KBM-7 (cell line): ENCODE results near the gene APPL1.
"Not testable (repeated sequence)": the region's sequence is repeated elsewhere in the genome, so short reads cannot be mapped to it uniquely, and the experiment has no call there.

ENCODE experiments used
- DNase-seq: peaks from one replicate; pipeline ENCODE4 v3.0.0-alpha.2; 2015
- in situ Hi-C: fragments of 300-500 bp; cut with MboI; formaldehyde crosslinking; loops from 2 replicates; pipeline ENCODE4 v1.14.3; 2020; ENCODE audit warnings: low sequenced_read_pairs, low pct_unique_long_range_greater_than_20kb, mixed read lengths

APPL1 gene

DNA sequence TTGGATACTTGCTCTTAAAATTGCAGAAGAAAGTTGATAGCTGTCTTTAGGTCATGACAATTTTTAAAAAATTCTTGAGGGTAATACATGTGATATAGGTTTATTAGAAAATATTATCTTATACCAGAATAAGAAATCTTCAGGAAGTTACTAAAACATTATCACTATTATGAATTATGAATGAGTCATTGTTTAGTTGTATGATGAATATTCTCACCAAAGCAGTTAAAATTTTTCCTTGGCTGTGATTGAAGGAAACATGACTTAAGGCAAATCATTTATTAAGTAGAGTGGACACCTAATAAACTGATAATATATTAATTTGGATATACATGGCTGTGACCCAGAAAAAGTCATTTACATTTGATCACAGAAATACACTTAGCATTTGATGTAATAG lies 30.1 kb downstream of the APPL1 start:
- no peak for DNase-seq
- in situ Hi-C loops: no loop called here

DNA sequence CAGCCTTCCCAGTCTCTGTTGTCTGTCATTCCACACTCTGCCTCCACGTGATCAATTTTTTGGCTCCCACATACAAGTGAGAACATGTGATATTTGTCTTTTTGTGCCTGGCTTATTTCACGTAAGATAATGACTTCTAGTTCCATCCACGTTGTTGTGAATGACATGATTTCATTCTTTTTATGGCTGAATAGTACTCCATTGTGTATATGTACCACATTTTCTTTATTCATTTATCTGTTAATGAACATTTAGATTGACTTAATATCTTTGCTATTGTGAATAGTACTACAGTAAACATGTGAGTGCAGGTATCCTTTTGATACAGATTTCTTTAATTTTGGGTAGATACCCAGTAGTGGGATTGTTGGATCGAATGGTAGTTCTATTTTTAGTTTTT lies 33.6 kb downstream of the APPL1 start:
- no peak for DNase-seq
- in situ Hi-C loops: no loop called here

DNA sequence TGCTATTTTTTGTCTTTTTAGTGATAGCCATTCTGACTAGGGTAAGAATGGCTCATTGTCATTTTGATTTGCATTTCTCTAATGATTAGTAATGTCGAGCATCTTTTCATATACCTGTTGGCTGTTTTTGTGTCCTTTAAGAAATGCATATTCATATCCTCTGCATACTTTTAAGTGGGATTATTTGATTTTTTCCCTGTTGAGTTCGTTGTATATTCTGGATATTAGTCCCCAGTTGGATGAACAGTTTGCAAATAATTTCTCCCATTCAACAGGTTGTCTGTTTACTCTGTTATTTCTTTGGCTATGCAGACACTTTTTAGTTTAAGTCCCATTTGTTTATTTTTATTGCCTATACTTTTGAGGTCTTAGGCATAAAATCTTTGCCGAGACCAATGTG lies 34.4 kb downstream of the APPL1 start:
- DNase-seq: no peak
- in situ Hi-C loops: no loop called here

DNA sequence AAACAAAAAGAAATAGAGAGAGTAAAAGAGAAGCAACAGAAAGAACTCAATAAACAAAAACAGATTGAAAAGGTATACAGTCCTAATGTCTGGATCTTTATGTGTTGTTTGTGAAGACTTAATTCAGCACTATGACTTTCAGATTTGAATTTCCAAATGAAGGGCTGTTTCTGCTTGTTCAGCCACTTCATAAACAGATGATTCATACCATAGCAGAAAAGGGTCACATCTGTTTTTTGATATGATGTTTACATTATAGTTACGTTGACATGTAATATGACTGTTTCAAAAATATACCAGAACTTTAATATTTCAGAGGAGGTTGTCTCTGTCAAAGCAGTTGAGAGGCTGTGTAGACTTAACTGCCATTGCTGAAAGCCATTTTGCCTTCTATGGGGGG lies 40.9 kb downstream of the APPL1 start:
- no peak for DNase-seq
- in situ Hi-C loops: no loop called here

DNA sequence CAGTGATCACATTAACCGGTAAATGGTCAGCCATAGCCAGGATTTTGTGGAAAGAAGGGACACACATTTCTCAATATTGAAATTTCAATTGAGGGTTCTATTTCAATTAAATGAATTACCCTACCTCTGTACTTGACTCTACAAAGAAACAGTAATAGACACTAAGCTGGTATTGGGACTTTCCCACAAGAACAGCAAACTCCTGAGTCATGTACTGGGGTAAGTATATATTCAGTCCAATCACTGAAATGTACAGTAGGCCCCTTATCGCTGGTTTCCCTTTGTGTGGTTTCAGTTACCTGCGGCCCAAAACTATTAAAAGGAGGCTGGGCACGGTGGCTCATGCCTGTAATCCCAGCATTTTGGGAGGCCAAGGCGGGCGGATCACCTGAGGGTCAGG lies 47.3 kb downstream of the APPL1 start:
- DNase-seq: no peak
- in situ Hi-C loops: no loop called here

DNA sequence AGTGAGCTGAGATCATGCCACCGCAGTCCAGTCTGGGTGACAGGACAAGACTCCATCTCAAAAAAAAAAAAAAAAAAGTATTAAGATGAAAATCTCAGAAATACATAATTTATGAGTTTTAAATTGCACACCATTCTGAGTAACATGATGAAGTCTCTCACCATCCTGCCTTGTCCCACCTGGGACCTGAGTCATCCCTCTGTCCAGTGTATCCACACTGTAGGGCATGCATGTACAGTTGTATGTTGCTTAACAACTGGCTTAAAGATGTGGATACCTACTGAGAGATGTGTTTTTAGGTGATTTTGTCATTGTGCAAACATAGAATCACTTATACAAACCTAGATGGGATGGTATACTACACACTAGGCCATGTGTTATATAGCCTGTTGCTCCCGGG lies 47.9 kb downstream of the APPL1 start:
- no peak for DNase-seq
- in situ Hi-C loops: no loop called here

DNA sequence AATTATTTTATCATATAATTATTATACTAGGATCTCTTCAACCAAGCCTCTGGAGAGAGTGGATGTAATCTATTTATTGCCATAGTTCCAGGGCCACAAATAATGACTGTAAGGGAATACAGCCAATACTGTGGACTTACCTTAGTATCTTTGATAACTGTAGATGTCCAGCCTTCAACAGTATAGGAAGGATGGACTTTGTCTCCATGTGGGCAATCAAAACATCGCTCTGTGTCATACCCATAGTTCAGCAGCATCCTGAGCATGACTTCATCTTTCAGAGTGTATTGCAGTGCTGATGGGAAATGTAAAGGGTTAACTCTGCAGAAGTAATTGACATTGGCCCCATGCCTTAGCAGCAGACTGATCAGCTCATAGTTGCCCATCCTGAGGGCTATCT lies 50.7 kb downstream of the APPL1 start:
- no peak for DNase-seq
- in situ Hi-C loops: no loop called here

DNA sequence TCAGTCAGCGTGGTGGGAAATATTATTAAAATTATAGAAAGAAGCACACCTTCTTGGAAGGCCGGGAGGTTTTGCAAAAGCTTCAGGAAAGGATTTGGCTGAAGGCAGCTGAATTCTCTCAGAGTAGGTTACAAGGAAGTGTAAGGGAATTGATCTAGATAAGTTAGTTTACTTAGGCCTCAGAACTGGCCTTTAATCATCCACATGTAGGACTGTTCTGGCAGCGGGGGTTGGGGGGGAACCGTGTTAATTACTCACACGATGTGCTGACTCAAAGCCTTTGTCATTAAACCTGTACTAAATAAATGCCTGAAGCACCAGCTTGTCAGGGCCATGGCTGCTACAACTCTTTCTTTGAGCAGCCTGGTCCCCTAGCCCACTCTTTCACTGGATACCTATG lies 52.2 kb downstream of the APPL1 start:
- no peak for DNase-seq
- in situ Hi-C loops: no loop called here

DNA sequence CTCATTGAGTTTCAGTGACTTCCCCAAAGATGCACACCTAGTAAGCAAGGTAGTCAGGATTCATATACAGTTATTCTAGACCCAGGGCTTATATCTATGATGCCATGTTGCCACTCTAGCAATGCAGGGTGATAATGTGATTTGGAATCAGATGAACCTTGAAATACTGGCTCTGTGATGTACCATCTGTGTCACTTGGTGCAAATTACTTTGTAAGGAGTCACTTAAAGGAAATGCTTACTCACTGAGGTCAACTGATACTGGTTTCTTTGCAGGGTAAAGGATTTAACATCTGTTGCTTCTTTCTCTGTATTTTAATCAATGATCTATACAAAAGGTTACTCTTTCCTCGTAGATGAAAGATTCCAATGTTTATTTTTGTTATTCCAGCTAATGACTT lies 54.2 kb downstream of the APPL1 start:
- in situ Hi-C loops: no loop called here
- DNase-seq: peak; percentile 9

DNA sequence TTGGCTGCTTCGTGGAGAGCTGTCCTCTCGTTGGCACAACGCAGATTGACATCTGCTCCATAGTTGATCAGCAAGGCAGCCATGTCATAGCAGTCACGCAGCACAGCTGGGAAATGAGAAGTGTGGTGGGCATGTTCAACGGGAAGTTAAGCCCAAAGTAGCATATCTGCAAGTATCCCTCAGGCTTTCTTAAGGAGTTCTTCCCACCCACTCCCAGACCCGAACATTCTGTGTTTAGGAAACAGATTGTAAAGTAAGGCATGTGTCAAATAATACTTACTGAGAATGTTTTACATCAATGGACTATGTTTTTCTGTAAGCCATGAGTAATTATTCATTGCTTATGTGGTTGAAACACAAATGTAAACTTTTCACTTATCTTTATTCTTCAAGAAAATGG lies 55.8 kb downstream of the APPL1 start:
- in situ Hi-C loops: no loop called here
- DNase-seq: no peak

DNA sequence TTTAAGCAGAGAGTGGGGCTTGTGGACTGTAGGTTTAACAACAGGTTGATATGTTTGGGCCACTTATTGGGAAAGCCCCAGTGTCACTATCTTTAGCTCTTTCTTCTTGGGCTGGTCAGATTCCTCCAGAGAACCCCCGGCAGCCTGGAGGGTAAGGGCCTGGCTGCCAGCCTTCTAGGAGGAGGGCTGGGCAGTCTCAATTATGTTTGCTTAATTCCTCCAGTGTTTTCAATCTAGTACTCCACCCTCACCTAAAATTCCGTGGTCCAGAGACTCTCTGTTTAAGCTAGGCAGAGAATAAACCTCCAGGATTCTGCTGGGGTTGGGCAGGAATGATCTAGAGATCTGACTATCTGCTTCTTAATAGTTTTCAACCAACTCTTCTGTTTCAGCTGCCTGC lies 59.7 kb downstream of the APPL1 start:
- DNase-seq: no peak
- in situ Hi-C loops: no loop called here

DNA sequence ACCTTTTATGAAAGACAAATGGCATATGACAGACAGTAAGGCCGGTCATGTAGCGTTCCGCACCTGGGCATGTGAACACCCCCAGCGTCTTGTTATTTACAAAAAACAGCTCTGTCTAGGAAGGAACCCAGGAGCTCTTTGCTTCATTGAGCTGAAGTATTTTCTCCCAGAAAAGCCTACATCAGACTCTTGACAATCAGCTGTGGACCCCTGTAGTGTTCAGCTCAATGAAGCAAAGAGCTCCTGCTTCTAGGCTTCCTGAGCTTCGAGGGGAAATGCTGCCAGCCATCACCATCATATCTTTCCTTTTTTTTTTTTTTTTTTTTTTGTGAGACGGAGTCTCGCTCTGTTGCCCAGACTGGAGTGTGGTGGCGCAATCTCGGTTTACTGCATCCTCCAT lies 60.9 kb downstream of the APPL1 start:
- in situ Hi-C loops: no loop called here
- no peak for DNase-seq

DNA sequence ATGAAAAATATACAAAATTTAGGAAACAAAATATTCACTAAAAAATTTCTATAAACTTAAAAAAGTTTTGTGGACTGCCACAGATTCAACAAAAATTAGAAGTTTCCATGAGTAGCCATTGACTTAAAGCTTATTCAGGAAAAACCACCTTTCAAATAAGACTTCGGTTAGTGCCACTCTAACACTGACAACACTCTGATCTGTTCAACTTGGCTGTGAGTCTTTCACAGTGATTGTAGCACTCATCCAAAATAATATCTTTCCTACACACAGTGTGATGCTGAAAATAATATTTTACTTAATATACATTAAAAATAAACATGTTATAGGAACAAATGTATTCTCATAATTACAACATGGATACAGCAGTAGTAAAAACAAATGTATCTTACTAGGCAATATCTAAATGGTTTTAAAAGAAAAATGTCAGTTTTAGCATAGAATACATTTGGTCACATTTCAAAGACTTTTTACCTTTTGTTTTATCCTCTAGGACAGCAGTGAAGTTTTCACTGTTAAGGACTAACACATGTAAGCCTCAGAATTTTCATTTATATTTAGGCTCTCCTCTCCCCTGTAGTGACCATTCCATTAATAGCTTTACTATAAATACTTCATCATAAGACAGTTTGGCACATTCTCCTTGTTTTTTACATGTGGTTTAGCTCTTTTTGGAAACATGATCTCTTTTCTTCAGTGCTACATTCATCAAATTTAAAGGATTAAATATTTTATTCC lies 64.8 kb downstream of the APPL1 start, which contains the start of gene ASB14:
Gene ASB14, minus strand, starts transcription at position 527 of the 738 bp plus-strand sequence. CDS start 652 bp downstream, outside the sequence.
- DNase-seq: no peak
- in situ Hi-C loops: no loop called here

DNA sequence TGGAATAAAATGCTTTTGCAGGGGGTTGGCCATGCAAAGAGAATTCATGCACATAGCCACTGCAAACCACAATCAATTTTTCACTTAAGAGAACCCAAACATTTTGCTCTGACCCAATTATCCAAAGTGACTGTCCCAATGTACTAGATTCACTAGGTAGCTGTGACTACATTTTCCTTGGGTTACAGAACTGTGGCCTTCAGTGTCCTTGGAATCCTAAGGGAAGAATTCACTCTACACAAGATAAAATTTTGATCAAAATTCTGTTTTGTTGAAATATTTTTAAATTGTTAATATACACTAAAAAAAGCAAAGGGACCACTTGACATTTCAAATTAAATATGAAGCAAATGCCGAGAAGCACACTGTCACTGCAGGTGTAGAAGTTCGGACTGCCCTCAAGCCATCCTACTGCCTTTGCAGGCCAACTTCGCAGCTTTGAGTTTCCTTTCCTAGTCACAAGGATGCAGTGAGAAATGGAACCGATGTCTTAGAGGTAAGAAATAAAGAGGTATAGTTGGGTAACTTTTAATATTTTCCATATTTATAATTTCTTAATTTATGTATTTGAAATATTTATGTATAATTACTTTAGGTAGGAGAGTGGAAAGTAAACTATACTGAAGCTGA lies 65.5 kb downstream of the APPL1 start:
- in situ Hi-C loops: no loop called here
- DNase-seq: no peak

DNA sequence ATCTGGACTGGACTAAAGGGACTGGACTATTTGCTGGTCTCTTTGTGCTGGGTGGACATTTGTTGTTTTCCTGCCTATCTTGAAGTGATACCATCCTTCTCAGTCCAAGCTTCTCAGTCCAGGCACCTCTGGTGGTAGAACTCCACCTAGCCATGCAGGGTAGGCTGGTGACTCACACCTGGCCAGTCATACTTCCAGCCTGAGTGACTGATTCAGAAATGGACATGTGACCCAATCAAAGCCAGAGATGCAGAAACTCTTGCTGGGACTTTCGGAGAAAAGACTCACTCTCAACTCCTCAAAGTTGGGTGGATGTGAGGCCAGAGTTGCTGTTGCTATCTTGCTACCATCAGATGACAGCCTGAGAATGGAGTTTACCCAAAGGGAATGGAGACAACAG lies 70.5 kb downstream of the APPL1 start:
- in situ Hi-C loops: no loop called here
- no peak for DNase-seq

DNA sequence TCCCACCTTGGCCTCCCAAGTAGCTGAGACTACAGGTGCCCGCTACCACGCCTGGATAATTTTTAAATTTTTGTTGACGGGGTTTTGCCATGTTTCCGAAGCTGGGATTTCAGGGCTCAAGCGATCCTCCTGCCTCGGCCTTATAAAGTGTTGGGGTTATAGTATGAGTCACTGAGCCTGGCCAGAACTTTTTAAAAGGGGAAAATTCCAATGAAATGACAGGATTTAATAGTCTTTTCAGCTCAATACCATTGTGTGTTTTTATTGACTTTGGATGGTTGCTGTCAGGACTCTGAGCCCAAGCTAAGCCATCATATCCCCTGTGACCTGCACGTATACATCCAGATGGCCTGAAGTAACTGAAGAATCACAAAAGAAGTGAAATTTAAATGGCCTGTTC lies 76.0 kb downstream of the APPL1 start:
- DNase-seq, in situ Hi-C loops: not testable (repeated sequence)

DNA sequence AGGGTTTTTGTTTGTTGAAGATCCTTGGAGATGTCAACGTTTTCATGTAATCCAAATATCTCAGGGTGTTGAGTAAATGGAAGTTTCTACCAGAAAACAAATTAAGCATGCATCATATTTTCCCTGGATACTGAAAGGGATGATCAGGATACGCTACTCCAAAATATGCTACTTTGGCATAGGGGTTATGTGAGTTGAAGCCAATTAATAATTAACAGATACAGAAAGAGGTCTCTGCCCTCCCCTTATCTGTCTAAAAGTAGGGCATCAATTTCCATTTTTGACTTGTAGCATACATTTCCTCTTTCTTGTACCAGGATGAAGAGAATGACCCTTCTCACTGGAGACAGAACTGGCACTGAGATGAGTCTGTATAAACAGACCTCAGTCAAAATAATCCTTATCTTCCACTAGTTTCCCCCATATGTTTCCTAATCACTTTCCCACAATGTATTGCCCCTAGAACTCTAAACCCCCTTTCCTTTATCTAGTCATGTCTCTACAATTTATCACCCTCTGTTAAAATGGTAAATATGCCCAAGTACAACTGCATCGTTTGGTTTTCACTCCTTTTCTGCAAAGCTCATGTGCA lies 82.3 kb downstream of the APPL1 start:
- in situ Hi-C loops: no loop called here
- DNase-seq: peak; percentile 5

DNA sequence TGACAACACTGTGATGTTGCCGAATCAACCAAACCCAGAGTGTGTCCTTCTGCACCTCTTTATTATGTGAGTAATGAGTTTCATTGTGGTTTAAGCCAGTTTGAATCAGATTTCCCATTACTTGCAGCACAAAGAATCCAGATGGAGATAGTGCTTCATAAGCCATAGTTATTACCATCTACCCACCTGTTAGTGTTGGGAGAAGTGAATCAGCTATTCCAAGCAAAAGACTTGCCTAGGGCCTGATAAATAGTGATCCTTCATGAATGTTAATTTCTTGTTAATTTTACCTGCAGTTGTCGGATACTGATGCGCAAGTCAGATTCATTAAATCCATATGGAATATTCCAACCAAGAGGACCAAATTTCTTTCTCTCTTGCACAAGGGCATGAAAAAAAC lies 86.7 kb downstream of the APPL1 start:
- DNase-seq: no peak
- in situ Hi-C loops: no loop called here
